IMR-90 (cell line): ENCODE results near the gene CD68. TPM values are rescaled to one million over a fixed set of nuclear protein-coding genes. Genes with fewer than 3 reads are reported as not detected.

ENCODE experiments used
- USF2 ChIP-seq: fragments of 150-350 bp; IDR thresholded peaks from 2 replicates; pipeline ENCODE4 v1.6.1; 2017; ENCODE audit warnings: mild to moderate bottlenecking, antibody characterized with exemption, low read length, low read depth
- polyA plus RNA-seq, 3 experiments: library from polyadenylated mRNA; depleted of rRNA; stranded (reverse); fragments of >200 nt; gene quantifications; 2 replicates each; pipeline ENCODE4 v1.2.3, GENCODE V29; 2012; ENCODE audit warnings: low replicate concordance in 1 of 3
- total RNA-seq: library from RNA; depleted of rRNA; stranded (reverse); fragments of >200 nt; gene quantifications from 2 replicates; pipeline ENCODE4 v1.2.3, GENCODE V29; 2012

Gene CD68
- total and polyA plus RNA-seq, 2 of the 4 experiments (the other 2 are of a cell fraction), result 16.0 to 43.1 TPM

GRCh38 chr17:7589204-7589868 is 9.9 kb downstream of the CD68 start (continued):
- no peak for TF ChIP-seq USF2
